NOMO-1 (cell line): ENCODE measurements around the gene MIB1.
"Not testable (repeated sequence)": the region's sequence is repeated elsewhere in the genome, so short reads cannot be mapped to it uniquely, and the experiment has no call there.

Experiments
- DNase-seq, 2 experiments: peaks; one replicate each; lab custom pipeline; 2025; ENCODE audit not compliant: unreplicated experiment in 2 of 2; lab: John Stamatoyannopoulos, UW

Gene MIB1

GRCh38 chr18:21740538-21741311 is at the start of gene MIB1:
Gene MIB1, plus strand, starts transcription at chr18:21740792. Its CDS starts 792 bp downstream, at chr18:21741584.
- peak; percentile 94 to 96 for DNase-seq

DNA sequence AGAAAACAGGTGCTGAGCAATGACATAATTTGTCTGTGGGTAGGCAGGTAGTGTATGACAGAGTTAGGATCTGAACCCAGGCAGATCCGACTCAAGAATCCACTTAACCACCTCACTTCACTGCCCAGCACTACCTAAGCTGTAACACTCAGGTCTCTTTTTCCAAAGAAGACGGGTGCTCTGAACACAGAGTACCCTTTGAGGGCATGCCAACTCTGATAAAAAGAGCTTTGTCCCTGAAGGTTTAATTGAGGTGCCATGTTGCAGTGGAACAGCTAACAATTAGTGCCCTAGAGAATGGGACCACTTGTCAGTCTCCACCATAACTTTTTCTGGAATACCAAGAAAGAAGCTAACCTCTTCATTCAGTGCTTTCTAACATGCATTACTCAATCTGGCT is 47.3 kb upstream of the MIB1 start:
- DNase-seq = no peak

DNA sequence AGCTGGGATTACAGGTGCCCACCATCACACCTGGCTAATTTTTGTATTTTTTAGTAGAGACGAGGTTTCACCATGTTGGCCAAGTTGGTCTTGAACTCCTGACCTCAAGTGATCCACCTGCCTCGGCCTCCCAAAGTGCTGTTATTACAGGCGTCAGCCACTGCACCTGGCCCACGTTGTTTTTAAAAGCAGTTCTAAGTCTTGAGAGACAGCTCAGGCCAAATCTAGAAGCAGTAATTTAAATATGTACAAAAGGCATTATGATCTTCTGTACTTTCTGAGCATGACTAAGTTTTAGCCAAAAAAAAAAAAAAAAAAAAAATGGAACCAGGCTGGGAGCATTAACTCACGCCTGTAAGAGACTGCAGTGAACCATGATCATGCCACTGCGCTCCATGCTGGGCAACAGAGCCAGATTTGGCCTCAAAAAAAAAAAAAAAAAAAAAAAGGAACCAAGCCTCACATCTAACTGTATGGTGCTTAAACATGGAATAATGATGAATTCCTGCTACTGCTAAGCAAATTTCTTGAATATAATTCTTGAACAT is 40.0 kb upstream of the MIB1 start:
- DNase-seq = no peak

- no peak for DNase-seq
These were observed 39.0 kb upstream of the MIB1 start for GRCh38 chr18:21701621-21702020.

DNA sequence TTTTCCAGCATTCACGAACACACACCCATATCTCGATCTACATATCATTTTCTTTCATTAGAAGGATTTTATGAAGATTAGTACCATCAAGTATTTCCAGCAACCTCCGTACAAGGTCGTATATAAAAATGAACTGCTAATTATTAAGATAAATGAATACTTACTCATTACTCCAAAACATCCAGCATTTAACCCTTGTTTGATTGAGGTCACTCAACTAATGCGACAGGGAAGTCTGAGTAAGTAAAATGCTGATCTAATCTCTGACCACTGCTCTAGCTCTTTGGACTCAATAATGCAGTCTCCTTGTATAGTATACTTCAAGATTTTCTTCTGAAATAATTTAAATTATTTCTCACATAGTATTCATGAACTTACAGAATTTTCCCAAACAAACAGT is 38.0 kb upstream of the MIB1 start:
- no peak for DNase-seq

DNA sequence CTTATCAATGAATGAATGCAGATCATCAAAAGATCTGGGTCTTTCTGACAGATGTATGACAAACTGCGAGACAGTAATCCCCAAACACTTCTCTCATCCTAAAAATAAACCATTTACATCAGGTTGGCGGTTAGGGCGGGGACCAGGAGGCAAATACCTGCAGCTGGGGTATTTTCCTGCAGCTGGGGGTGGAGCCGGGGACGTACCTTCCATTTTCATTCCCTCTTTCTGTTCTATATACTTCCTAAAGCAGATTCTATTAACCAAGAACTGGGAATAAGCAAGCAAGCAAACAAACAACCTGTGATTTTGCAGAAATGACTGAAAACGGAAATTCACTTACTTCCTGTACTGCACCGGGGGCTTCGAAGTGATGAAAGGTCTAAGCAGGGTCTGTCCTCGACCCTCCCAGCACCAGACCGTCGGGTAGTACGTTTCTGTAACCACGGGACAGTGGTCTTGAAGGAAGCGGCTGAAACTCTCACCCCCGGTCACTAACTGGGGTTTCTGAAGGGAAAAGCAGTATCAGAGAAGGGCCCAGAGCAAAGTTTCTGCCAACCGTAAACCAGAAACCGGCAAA is 37.3 kb upstream of the MIB1 start:
- peak in 1 of 2 experiments; percentile 34 for DNase-seq

GRCh38 chr18:21704603-21705364 is 35.8 kb upstream of the MIB1 start, which contains the start of gene ABHD3:
Gene ABHD3, minus strand, starts transcription at chr18:21704774. Its CDS starts 109 bp downstream, at chr18:21704665.
- peak; percentile 89 to 95 for DNase-seq

DNA sequence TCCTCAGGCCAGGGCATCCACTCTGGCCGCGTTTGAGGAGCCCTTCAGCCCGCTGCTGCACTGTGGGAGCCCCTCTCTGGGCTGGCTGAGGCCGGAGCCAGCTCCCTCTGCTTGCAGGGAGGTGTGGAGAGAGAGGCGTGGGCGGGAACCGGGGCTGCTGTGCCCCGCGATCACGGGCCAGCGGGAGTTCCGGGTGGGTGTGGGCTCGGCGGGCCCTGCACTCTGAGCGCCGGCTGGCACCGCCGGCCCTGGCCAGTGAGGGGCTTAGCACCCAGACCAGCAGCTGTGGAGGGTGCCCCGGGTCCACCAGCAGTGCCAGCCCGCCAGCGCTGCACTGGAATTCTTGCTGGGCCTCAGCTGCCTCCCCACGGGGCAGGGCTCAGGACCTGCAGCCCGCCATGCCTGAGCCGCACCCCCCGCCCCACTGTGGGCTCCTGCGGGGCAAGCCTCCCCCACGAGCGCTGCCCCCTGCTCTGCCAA is 34.2 kb upstream of the MIB1 start:
- no peak for DNase-seq

- DNase-seq = not testable (repeated sequence)
These were observed 33.5 kb upstream of the MIB1 start for GRCh38 chr18:21707130-21707529.

GRCh38 chr18:21714474-21714873 is 26.1 kb upstream of the MIB1 start:
- DNase-seq = no peak

GRCh38 chr18:21722687-21723086 is 17.9 kb upstream of the MIB1 start:
- DNase-seq = no peak

- no peak for DNase-seq
These were observed 15.4 kb upstream of the MIB1 start for GRCh38 chr18:21725201-21725600.

GRCh38 chr18:21727702-21728101 is 12.9 kb upstream of the MIB1 start:
- DNase-seq = no peak

DNA sequence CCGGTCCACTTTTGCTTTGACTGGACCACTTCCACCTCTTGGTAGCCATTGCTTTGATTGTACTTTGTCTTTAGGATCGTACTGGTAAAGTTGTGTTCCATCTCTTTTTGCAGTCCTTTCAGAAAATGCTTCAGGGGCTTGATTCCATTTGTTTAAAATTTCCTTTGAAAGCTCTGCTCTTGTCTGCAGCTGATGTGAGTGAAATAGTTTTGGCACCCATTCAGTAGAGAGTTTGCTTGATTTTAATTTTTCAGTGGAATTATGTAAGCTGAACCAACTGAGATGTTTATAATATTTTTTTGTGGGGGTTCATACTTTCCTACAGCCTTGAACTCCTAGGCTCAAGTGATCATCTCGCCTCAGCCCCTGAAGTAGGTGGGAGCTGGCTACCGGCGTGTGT is 7.6 kb upstream of the MIB1 start:
- DNase-seq = no peak

DNA sequence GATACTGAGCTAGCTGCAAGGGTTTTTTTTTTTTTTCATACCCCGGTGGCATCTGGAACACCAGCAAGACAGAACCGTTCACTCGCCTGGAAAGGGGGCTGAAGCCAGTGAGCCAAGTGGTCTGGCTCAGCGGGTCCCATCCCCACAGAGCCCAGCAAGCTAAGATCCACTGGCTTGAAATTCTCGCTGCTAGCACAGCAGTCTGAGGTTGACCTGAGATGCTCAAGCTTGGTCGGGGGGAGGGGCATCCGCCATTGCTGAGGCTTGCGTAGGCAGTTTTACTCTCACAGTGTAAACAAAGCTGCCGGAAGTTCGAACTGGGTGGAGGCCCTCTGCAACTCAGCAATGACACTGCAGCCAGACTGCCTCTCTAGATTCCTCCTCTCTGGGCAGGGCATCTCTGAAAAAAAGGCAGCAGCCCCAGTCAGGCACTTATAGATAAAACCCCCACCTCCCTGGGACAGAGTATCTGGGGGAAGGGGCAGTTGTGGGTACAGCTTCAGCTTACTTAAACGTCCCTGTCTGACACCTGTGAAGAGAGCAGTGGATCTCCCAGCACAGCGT is 5.1 kb upstream of the MIB1 start:
- no peak for DNase-seq

DNA sequence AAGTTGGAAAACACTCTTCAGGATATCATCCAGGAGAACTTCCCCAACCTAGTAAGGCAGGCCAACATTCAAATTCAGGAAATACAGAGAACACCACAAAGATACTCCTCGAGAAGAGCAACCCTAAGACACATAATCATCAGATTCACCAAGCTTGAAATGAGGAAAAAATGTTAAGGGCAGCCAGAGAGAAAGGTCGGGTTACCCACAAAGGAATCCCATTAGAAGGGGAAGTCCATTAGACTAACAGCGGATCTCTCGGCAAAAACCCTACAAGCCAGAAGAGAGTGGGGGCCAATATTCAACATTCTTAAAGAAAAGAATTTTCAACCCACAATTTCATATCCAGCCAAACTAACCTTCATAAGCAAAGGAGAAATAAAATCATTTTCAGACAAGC is 3.7 kb upstream of the MIB1 start:
- DNase-seq = not testable (repeated sequence)

GRCh38 chr18:21739604-21740537 is 721 bp upstream of the MIB1 start:
- DNase-seq = peak in 1 of 2 experiments; percentile 6

DNA sequence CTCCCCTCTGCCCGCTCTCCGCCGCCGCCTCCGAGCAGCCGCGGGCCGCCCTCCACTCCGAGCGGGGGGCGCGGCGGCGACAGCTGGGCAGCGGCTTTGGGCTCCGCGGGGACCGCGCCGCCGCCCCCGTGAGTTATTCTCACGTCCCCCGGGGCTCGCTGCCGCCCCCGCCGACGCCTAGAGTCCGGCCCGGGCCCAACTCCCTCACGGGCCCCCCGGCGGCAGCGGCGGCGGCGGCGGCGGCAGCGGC is 645 bp downstream of the MIB1 start:
- no peak for DNase-seq

DNA sequence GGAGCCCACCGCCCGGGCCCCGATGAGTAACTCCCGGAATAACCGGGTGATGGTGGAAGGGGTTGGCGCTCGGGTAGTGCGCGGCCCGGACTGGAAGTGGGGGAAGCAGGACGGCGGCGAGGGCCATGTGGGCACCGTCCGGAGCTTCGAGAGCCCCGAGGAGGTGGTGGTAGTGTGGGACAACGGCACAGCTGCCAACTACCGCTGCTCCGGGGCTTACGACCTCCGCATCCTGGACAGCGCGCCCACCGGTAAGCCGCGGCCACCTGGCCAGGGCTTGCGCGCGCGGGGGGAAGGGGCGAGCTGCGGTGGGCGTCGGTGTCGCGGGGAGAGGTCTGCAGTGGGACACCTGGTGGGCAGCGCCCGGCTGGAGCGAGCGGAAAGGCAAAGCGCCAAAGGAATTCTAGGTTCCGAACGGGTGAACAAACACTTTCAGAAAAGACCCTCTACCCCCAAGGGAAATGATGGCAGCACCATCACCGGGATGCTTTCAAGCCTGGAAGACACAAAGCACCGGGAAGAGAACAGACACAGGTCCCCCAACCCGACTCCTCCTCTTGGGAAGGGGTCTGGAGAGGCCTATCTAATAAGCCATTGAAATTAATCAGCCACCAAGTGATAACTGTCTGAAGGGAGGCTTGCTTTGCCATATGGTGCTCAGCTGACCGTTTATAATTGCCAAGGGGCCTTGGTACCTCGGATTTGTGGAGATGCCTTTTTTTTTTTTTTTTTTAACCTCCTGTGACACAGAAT is 1.1 kb downstream of the MIB1 start:
- no peak for DNase-seq
